ENCODE data around the gene CASP8.

The CASP8 gene

GRCh38 chr2:201263779-201264178, 3.4 kb downstream of the CASP8 start:
- Histone ChIP-seq H3K4me3 (ENCODE audit: low read length) (no peak overlapping the region), H3K36me3 (ENCODE audit: control insufficient read depth, insufficient read depth, low read length) (no peaks in the 10 kb centered on the region), H3K9me3 (ENCODE audit: control insufficient read depth, low read length) (no peaks in the 10 kb centered on the region), H3K4me1 (ENCODE audit: control insufficient read depth, insufficient read depth, low read length) (peaks cover 12% of the 10 kb centered on the region), H3K27me3 (ENCODE audit: control insufficient read depth, insufficient read depth, low read length) (no peaks in the 10 kb centered on the region), H3K9ac (ENCODE audit: low read length) (no peak overlapping the region)

- Histone ChIP-seq H3K36me3 (ENCODE audit: control insufficient read depth, insufficient read depth, low read length) (no peaks in the 10 kb centered on the region), H3K4me3 (ENCODE audit: low read length) (no peak overlapping the region), H3K9me3 (ENCODE audit: control insufficient read depth, low read length) (no peaks in the 10 kb centered on the region), H3K27me3 (ENCODE audit: control insufficient read depth, insufficient read depth, low read length) (no peaks in the 10 kb centered on the region), H3K9ac (ENCODE audit: low read length) (no peak overlapping the region), H3K4me1 (ENCODE audit: control insufficient read depth, insufficient read depth, low read length) (peaks cover 7% of the 10 kb centered on the region)
Observed at GRCh38 chr2:201264472-201265173, 4.3 kb downstream of the CASP8 start.

GRCh38 chr2:201266629-201267028, 6.3 kb downstream of the CASP8 start:
- no peaks in the 10 kb centered on the region for H3K36me3 ChIP-seq (ENCODE audit: control insufficient read depth, insufficient read depth, low read length)
- H3K9me3 ChIP-seq (ENCODE audit: control insufficient read depth, low read length) = no peaks in the 10 kb centered on the region
- no peak overlapping the region for H3K4me3 ChIP-seq (ENCODE audit: low read length)
- H3K27me3 ChIP-seq (ENCODE audit: control insufficient read depth, insufficient read depth, low read length) = no peaks in the 10 kb centered on the region
- H3K9ac ChIP-seq (ENCODE audit: low read length) = no peak overlapping the region
- H3K4me1 ChIP-seq (ENCODE audit: control insufficient read depth, insufficient read depth, low read length) = no peaks in the 10 kb centered on the region

GRCh38 chr2:201267278-201268030, 7.1 kb downstream of the CASP8 start:
- H3K4me3 ChIP-seq (ENCODE audit: low read length) = no peak overlapping the region
- no peaks in the 10 kb centered on the region for H3K9me3 ChIP-seq (ENCODE audit: control insufficient read depth, low read length)
- no peaks in the 10 kb centered on the region for H3K36me3 ChIP-seq (ENCODE audit: control insufficient read depth, insufficient read depth, low read length)
- no peaks in the 10 kb centered on the region for H3K27me3 ChIP-seq (ENCODE audit: control insufficient read depth, insufficient read depth, low read length)
- no peak overlapping the region for H3K9ac ChIP-seq (ENCODE audit: low read length)
- H3K4me1 ChIP-seq (ENCODE audit: control insufficient read depth, insufficient read depth, low read length) = no peaks in the 10 kb centered on the region

- no peak overlapping the region for H3K4me3 ChIP-seq (ENCODE audit: low read length)
- H3K27me3 ChIP-seq (ENCODE audit: control insufficient read depth, insufficient read depth, low read length) = no peaks in the 10 kb centered on the region
- H3K36me3 ChIP-seq (ENCODE audit: control insufficient read depth, insufficient read depth, low read length) = no peaks in the 10 kb centered on the region
- no peaks in the 10 kb centered on the region for H3K4me1 ChIP-seq (ENCODE audit: control insufficient read depth, insufficient read depth, low read length)
- no peaks in the 10 kb centered on the region for H3K9me3 ChIP-seq (ENCODE audit: control insufficient read depth, low read length)
- no peak overlapping the region for H3K9ac ChIP-seq (ENCODE audit: low read length)
Observed at GRCh38 chr2:201269764-201270163, 9.4 kb downstream of the CASP8 start.

- Histone ChIP-seq H3K9me3 (ENCODE audit: control insufficient read depth, low read length) (no peaks in the 10 kb centered on the region), H3K9ac (ENCODE audit: low read length) (no peak overlapping the region), H3K36me3 (ENCODE audit: control insufficient read depth, insufficient read depth, low read length) (no peaks in the 10 kb centered on the region), H3K27me3 (ENCODE audit: control insufficient read depth, insufficient read depth, low read length) (no peaks in the 10 kb centered on the region), H3K4me1 (ENCODE audit: control insufficient read depth, insufficient read depth, low read length) (no peaks in the 10 kb centered on the region), H3K4me3 (ENCODE audit: low read length) (no peak overlapping the region)
Observed at GRCh38 chr2:201270293-201271001, 10.1 kb downstream of the CASP8 start.

- H3K27me3 ChIP-seq (ENCODE audit: control insufficient read depth, insufficient read depth, low read length) = no peaks in the 10 kb centered on the region
- no peaks in the 10 kb centered on the region for H3K4me1 ChIP-seq (ENCODE audit: control insufficient read depth, insufficient read depth, low read length)
- no peaks in the 10 kb centered on the region for H3K9me3 ChIP-seq (ENCODE audit: control insufficient read depth, low read length)
- no peaks in the 10 kb centered on the region for H3K36me3 ChIP-seq (ENCODE audit: control insufficient read depth, insufficient read depth, low read length)
- no peak overlapping the region for H3K9ac ChIP-seq (ENCODE audit: low read length)
- H3K4me3 ChIP-seq (ENCODE audit: low read length) = no peak overlapping the region
Observed at GRCh38 chr2:201271917-201272316, 11.6 kb downstream of the CASP8 start.

- Histone ChIP-seq H3K9me3 (ENCODE audit: control insufficient read depth, low read length) (no peaks in the 10 kb centered on the region), H3K4me3 (ENCODE audit: low read length) (no peak overlapping the region), H3K27me3 (ENCODE audit: control insufficient read depth, insufficient read depth, low read length) (no peaks in the 10 kb centered on the region), H3K9ac (ENCODE audit: low read length) (no peak overlapping the region), H3K4me1 (ENCODE audit: control insufficient read depth, insufficient read depth, low read length) (no peaks in the 10 kb centered on the region), H3K36me3 (ENCODE audit: control insufficient read depth, insufficient read depth, low read length) (no peaks in the 10 kb centered on the region)
Observed at GRCh38 chr2:201273330-201273983, 13.1 kb downstream of the CASP8 start.

GRCh38 chr2:201275069-201275468, 14.7 kb downstream of the CASP8 start:
- Histone ChIP-seq H3K4me3 (ENCODE audit: low read length) (no peak overlapping the region), H3K9me3 (ENCODE audit: control insufficient read depth, low read length) (no peaks in the 10 kb centered on the region), H3K36me3 (ENCODE audit: control insufficient read depth, insufficient read depth, low read length) (no peaks in the 10 kb centered on the region), H3K27me3 (ENCODE audit: control insufficient read depth, insufficient read depth, low read length) (no peaks in the 10 kb centered on the region), H3K9ac (ENCODE audit: low read length) (no peak overlapping the region), H3K4me1 (ENCODE audit: control insufficient read depth, insufficient read depth, low read length) (no peaks in the 10 kb centered on the region)

GRCh38 chr2:201275990-201276389, 15.7 kb downstream of the CASP8 start:
- Histone ChIP-seq H3K36me3 (ENCODE audit: control insufficient read depth, insufficient read depth, low read length) (no peaks in the 10 kb centered on the region), H3K9ac (ENCODE audit: low read length) (no peak overlapping the region), H3K4me3 (ENCODE audit: low read length) (no peak overlapping the region), H3K27me3 (ENCODE audit: control insufficient read depth, insufficient read depth, low read length) (no peaks in the 10 kb centered on the region), H3K9me3 (ENCODE audit: control insufficient read depth, low read length) (no peaks in the 10 kb centered on the region), H3K4me1 (ENCODE audit: control insufficient read depth, insufficient read depth, low read length) (no peaks in the 10 kb centered on the region)

GRCh38 chr2:201276511-201276910, 16.2 kb downstream of the CASP8 start:
- Histone ChIP-seq H3K27me3 (ENCODE audit: control insufficient read depth, insufficient read depth, low read length) (no peaks in the 10 kb centered on the region), H3K36me3 (ENCODE audit: control insufficient read depth, insufficient read depth, low read length) (no peaks in the 10 kb centered on the region), H3K9me3 (ENCODE audit: control insufficient read depth, low read length) (no peaks in the 10 kb centered on the region)

GRCh38 chr2:201279079-201279478, 18.7 kb downstream of the CASP8 start:
- no peaks in the 10 kb centered on the region for H3K27me3 ChIP-seq (ENCODE audit: control insufficient read depth, insufficient read depth, low read length)
- no peaks in the 10 kb centered on the region for H3K4me1 ChIP-seq (ENCODE audit: control insufficient read depth, insufficient read depth, low read length)
- no peaks in the 10 kb centered on the region for H3K9me3 ChIP-seq (ENCODE audit: control insufficient read depth, low read length)
- no peaks in the 10 kb centered on the region for H3K36me3 ChIP-seq (ENCODE audit: control insufficient read depth, insufficient read depth, low read length)
- no peak overlapping the region for H3K4me3 ChIP-seq (ENCODE audit: low read length)
- H3K9ac ChIP-seq (ENCODE audit: low read length) = no peak overlapping the region

More at GRCh38 chr2:201276511-201276910, 16.2 kb downstream of the CASP8 start:
- no peak overlapping the region for H3K4me3 ChIP-seq (ENCODE audit: low read length)
- H3K9ac ChIP-seq (ENCODE audit: low read length) = no peak overlapping the region
- no peaks in the 10 kb centered on the region for H3K4me1 ChIP-seq (ENCODE audit: control insufficient read depth, insufficient read depth, low read length)
